ENCODE measurements around the gene PDE8B. TPM values are rescaled to one million over a fixed set of nuclear protein-coding genes. Genes with fewer than 3 reads are reported as not detected.
"Not testable (repeated sequence)": the region's sequence is repeated elsewhere in the genome, so short reads cannot be mapped to it uniquely, and the experiment has no call there.

The PDE8B gene
- total RNA-seq, 1 experiment from 2014 or later = 1.8 TPM

- Histone ChIP-seq H3K4me2 (no peak overlapping the region), H3K4me1 (replicated peaks; ENCODE audit: insufficient read depth) (no peaks in the 10 kb centered on the region), H3K9me2 (ENCODE audit: insufficient read depth) (no peaks in the 10 kb centered on the region), H3K9me3 (ENCODE audit: insufficient read depth, low read depth) (no peaks in the 10 kb centered on the region), H3K27ac (no peak overlapping the region), H3F3A (ENCODE audit: insufficient read depth, low read depth) (no peaks in the 10 kb centered on the region), H3K79me2 (ENCODE audit: low read depth) (no peaks in the 10 kb centered on the region), H3K36me3 (ENCODE audit: low read depth) (no peaks in the 10 kb centered on the region), H2AFZ (no peak overlapping the region), H3K27me3 (ENCODE audit: insufficient read depth, low read depth) (no peaks in the 10 kb centered on the region), H4K20me1 (ENCODE audit: insufficient read depth) (no peaks in the 10 kb centered on the region), H3K4me3 (no peak overlapping the region)
- TF ChIP-seq CTCF (conservative IDR thresholded peaks at IDR 0.05) (no peak), EZH2 (IDR thresholded peaks at IDR 0.05; ENCODE audit: low read depth) (no peak)
- no peak for DNase-seq
- ChIA-PET CTCF (no interaction called here), POLR2A (ENCODE audit: unreplicated experiment) (interaction anchor here (0.6 kb wide), 2 partner anchors 212 to 953 kb away, joined by 3 to 4 read pairs; no protein-coding TSS in a partner anchor)
- intact Hi-C loops (cut with micrococcal nuclease; ENCODE audit: unreplicated experiment) = no loop called here
- no TSS peak for BruUV-seq (replicated peaks)
These were observed 169.1 kb downstream of the PDE8B start for GRCh38 chr5:77379558-77380061.

- TF ChIP-seq CTCF (conservative IDR thresholded peaks at IDR 0.05) = no peak
- TF ChIP-seq EZH2 (IDR thresholded peaks at IDR 0.05; ENCODE audit: low read depth) = no peak
- Histone ChIP-seq H3K36me3 (ENCODE audit: low read depth) (no peaks in the 10 kb centered on the region), H3K4me1 (replicated peaks; ENCODE audit: insufficient read depth) (no peaks in the 10 kb centered on the region), H3F3A (ENCODE audit: insufficient read depth, low read depth) (no peaks in the 10 kb centered on the region), H3K27ac (no peak overlapping the region), H3K4me3 (no peak overlapping the region), H3K9me3 (ENCODE audit: insufficient read depth, low read depth) (no peaks in the 10 kb centered on the region), H4K20me1 (ENCODE audit: insufficient read depth) (no peaks in the 10 kb centered on the region), H3K79me2 (ENCODE audit: low read depth) (no peaks in the 10 kb centered on the region), H3K27me3 (ENCODE audit: insufficient read depth, low read depth) (no peaks in the 10 kb centered on the region), H2AFZ (no peak overlapping the region), H3K9me2 (ENCODE audit: insufficient read depth) (no peaks in the 10 kb centered on the region), H3K4me2 (no peak overlapping the region)
- ChIA-PET CTCF (no interaction called here), POLR2A (ENCODE audit: unreplicated experiment) (no interaction called here)
- no TSS peak for BruUV-seq (replicated peaks)
- intact Hi-C loops (cut with micrococcal nuclease; ENCODE audit: unreplicated experiment) = no loop called here
- no peak for DNase-seq
These were observed 170.2 kb downstream of the PDE8B start for GRCh38 chr5:77380636-77381035.

GRCh38 chr5:77383336-77383735 is 172.9 kb downstream of the PDE8B start:
- CTCF ChIA-PET; BruUV-seq (replicated peaks); POLR2A ChIA-PET (ENCODE audit: unreplicated experiment): not testable (repeated sequence)

GRCh38 chr5:77386340-77386739 is 175.9 kb downstream of the PDE8B start:
- H3K36me3 ChIP-seq (ENCODE audit: low read depth); H3K4me3 ChIP-seq; H2AFZ ChIP-seq; H3K27me3 ChIP-seq (ENCODE audit: insufficient read depth, low read depth); BruUV-seq (replicated peaks); CTCF ChIA-PET; H3K4me2 ChIP-seq; H3K4me1 ChIP-seq (replicated peaks; ENCODE audit: insufficient read depth); H3F3A ChIP-seq (ENCODE audit: insufficient read depth, low read depth); H3K27ac ChIP-seq; DNase-seq; H3K9me3 ChIP-seq (ENCODE audit: insufficient read depth, low read depth); H4K20me1 ChIP-seq (ENCODE audit: insufficient read depth); H3K9me2 ChIP-seq (ENCODE audit: insufficient read depth); H3K79me2 ChIP-seq (ENCODE audit: low read depth); intact Hi-C loops (cut with micrococcal nuclease; ENCODE audit: unreplicated experiment); POLR2A ChIA-PET (ENCODE audit: unreplicated experiment): not testable (repeated sequence)

More at GRCh38 chr5:77383336-77383735, 172.9 kb downstream of the PDE8B start:
- H3K9me2 ChIP-seq (ENCODE audit: insufficient read depth); H3F3A ChIP-seq (ENCODE audit: insufficient read depth, low read depth); H3K4me1 ChIP-seq (replicated peaks; ENCODE audit: insufficient read depth); H3K4me3 ChIP-seq; H3K9me3 ChIP-seq (ENCODE audit: insufficient read depth, low read depth); H3K27ac ChIP-seq; H2AFZ ChIP-seq; H3K79me2 ChIP-seq (ENCODE audit: low read depth); H3K36me3 ChIP-seq (ENCODE audit: low read depth); H3K4me2 ChIP-seq; H4K20me1 ChIP-seq (ENCODE audit: insufficient read depth); DNase-seq; H3K27me3 ChIP-seq (ENCODE audit: insufficient read depth, low read depth); intact Hi-C loops (cut with micrococcal nuclease; ENCODE audit: unreplicated experiment): not testable (repeated sequence)
